Caco-2 (cell line): Measurements from ENCODE around the gene FRS2. TPM values are rescaled to one million over a fixed set of nuclear protein-coding genes. Genes with fewer than 3 reads are reported as not detected.

Experiments
- BruUV-seq: library from RNA; stranded (reverse); fragments of 400-500 nt; replicated peaks from 2 replicates; lab custom pipeline; 2021; lab: Mats Ljungman, UMichigan
- CTCF ChIA-PET: fragments of 300-600 bp; sonication (Branson Sonifier 250); formaldehyde crosslinking; loops from one replicate; lab custom pipeline; 2022; ENCODE audit warnings: antibody characterized with exemption; lab: Charles Lee
- POLR2A ChIA-PET: fragments of 300-600 bp; sonication (Branson Sonifier 250); formaldehyde crosslinking; loops from one replicate; lab custom pipeline; 2022; ENCODE audit warnings: antibody characterized with exemption; lab: Charles Lee
- DNase-seq, 2 experiments: peaks; one replicate each; pipeline versions ENCODE4 v3.0.0 to v3.0.0-alpha.2; 2020 to 2022
- H3K27me3 ChIP-seq: replicated peaks from 2 replicates; pipeline ENCODE4 v1.6.0; 2011; ENCODE audit warnings: low read length; ENCODE audit not compliant: control insufficient read depth, insufficient read depth
- H3K36me3 ChIP-seq: 2 replicates; pipeline ENCODE4 v1.5.1; 2011; ENCODE audit warnings: low read length; ENCODE audit not compliant: control insufficient read depth, insufficient read depth
- H3K4me1 ChIP-seq: fragments of 250-450 bp; sonication (Bioruptor Pico); 2 replicates; pipeline ENCODE4 v1.5.1; 2020; ENCODE audit warnings: mild to moderate bottlenecking
- H3K4me3 ChIP-seq: 2 replicates; pipeline ENCODE4 v1.5.1; 2011; ENCODE audit warnings: low read depth, mild to moderate bottlenecking, control low read depth, low read length
- H3K9me3 ChIP-seq: fragments of 250-450 bp; sonication (Bioruptor Pico); 2 replicates; pipeline ENCODE4 v1.5.1; 2020; ENCODE audit warnings: mild to moderate bottlenecking, moderate library complexity
- H3K27ac Mint-ChIP-seq: one replicate; pipeline ENCODE4 v1.8.0; 2022; ENCODE audit warnings: mixed read lengths; ENCODE audit not compliant: unreplicated experiment
- H3K27me3 Mint-ChIP-seq: one replicate; pipeline ENCODE4 v1.8.0; 2022; ENCODE audit warnings: mixed read lengths; ENCODE audit not compliant: insufficient read depth, unreplicated experiment
- H3K36me3 Mint-ChIP-seq: one replicate; pipeline ENCODE4 v1.8.0; 2022; ENCODE audit warnings: mild to moderate bottlenecking, mixed read lengths; ENCODE audit not compliant: insufficient read depth, unreplicated experiment
- H3K4me1 Mint-ChIP-seq: one replicate; pipeline ENCODE4 v1.8.0; 2022; ENCODE audit warnings: low read depth, mixed read lengths; ENCODE audit not compliant: unreplicated experiment
- H3K4me3 Mint-ChIP-seq: one replicate; pipeline ENCODE4 v1.8.0; 2022; ENCODE audit warnings: mild to moderate bottlenecking, moderate library complexity, mixed read lengths; ENCODE audit not compliant: unreplicated experiment
- H3K9me3 Mint-ChIP-seq: one replicate; pipeline ENCODE4 v1.8.0; 2022; ENCODE audit warnings: mixed read lengths; ENCODE audit not compliant: unreplicated experiment
- CTCF ChIP-seq, 2 experiments: fragments of 200-600 bp in 1 of 2; IDR thresholded peaks; 1 replicate in 1 of 2; 2 replicates in 1 of 2; pipeline versions ENCODE4 v1.5.1 to v1.8.0; 2011 to 2022; ENCODE audit warnings: antibody characterized with exemption in 1 of 2, control low read depth in 1 of 2, inconsistent platforms in 1 of 2, low read depth in 1 of 2, low read length in 1 of 2, mild to moderate bottlenecking in 1 of 2, moderate library complexity in 1 of 2; ENCODE audit not compliant: insufficient read depth in 1 of 2, severe bottlenecking in 1 of 2, unreplicated experiment in 1 of 2
- intact Hi-C: fragments of 100-400 bp; cut with micrococcal nuclease; formaldehyde crosslinking; loops from one replicate; pipeline ENCODE4 v1.10.0; 2022; ENCODE audit not compliant: unreplicated experiment
- total RNA-seq: library from RNA; stranded (reverse); gene quantifications from 2 replicates; pipeline ENCODE4 v1.2.3, GENCODE V29; 2022

FRS2 gene
- total RNA-seq, 1 experiment from 2014 or later: 82.3 TPM

- CTCF ChIA-PET: no interaction called here
- H3K9me3 Mint-ChIP-seq: peaks cover 17% of the 10 kb centered on the region
- H3K4me3 Mint-ChIP-seq: no peak overlapping the region
- no peaks in the 10 kb centered on the region for H3K27me3 Mint-ChIP-seq
- H3K9me3 ChIP-seq: no peaks in the 10 kb centered on the region
- POLR2A ChIA-PET: no interaction called here
- peaks cover 27% of the 10 kb centered on the region for H3K4me1 ChIP-seq
- no peak overlapping the region for H3K27ac Mint-ChIP-seq
- no peak for DNase-seq
- no peak for TF ChIP-seq CTCF (IDR thresholded peaks at IDR 0.05; ENCODE audit: insufficient read depth in 1 of 2, low read depth in 1 of 2, low read length in 1 of 2, severe bottlenecking in 1 of 2, unreplicated experiment in 1 of 2)
- BruUV-seq: no TSS peak
- no peaks in the 10 kb centered on the region for H3K36me3 Mint-ChIP-seq
- H3K27me3 ChIP-seq: no peaks in the 10 kb centered on the region
- no peak overlapping the region for H3K4me3 ChIP-seq
- intact Hi-C loops: no loop called here
- H3K4me1 Mint-ChIP-seq: peaks cover 33% of the 10 kb centered on the region
- no peaks in the 10 kb centered on the region for H3K36me3 ChIP-seq
Observed at GRCh38 chr12:69430942-69431590, 39.1 kb upstream of the FRS2 start.

- Histone ChIP-seq H3K36me3 (no peaks in the 10 kb centered on the region), H3K4me1 (peaks cover 21% of the 10 kb centered on the region), H3K27me3 (no peaks in the 10 kb centered on the region), H3K9me3 (no peaks in the 10 kb centered on the region), H3K4me3 (no peak overlapping the region)
- no peak for DNase-seq
- intact Hi-C loops: no loop called here
- no peak overlapping the region for H3K4me3 Mint-ChIP-seq
- TF ChIP-seq CTCF (IDR thresholded peaks at IDR 0.05; ENCODE audit: insufficient read depth in 1 of 2, low read depth in 1 of 2, low read length in 1 of 2, severe bottlenecking in 1 of 2, unreplicated experiment in 1 of 2): no peak
- peaks cover 33% of the 10 kb centered on the region for H3K4me1 Mint-ChIP-seq
- POLR2A ChIA-PET: no interaction called here
- no TSS peak for BruUV-seq
- peaks cover 17% of the 10 kb centered on the region for H3K9me3 Mint-ChIP-seq
- no peaks in the 10 kb centered on the region for H3K27me3 Mint-ChIP-seq
- CTCF ChIA-PET: no interaction called here
- H3K27ac Mint-ChIP-seq: no peak overlapping the region
- no peaks in the 10 kb centered on the region for H3K36me3 Mint-ChIP-seq
Observed at GRCh38 chr12:69431591-69432222, 38.5 kb upstream of the FRS2 start.

DNA sequence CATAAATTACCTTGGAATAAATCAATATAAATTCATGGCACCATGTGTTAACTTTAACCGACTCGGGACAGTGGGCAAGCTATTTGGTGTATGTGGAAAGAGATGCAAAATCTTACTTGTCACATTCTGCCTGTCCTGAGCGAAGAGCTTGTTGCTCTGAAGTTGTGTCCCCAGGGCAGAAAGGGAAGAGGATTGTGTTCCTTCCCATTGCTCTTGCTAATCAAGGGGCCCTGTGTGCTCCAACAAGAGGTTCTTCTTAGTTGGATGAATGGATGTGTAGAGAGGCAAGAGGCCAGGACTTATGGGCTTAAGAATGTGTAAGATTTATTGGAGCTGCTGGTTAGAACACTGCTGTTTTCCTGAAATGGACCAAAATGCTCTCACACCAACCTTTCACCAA is 36.5 kb upstream of the FRS2 start:
- Mint-ChIP-seq H3K27me3 (no peaks in the 10 kb centered on the region), H3K9me3 (peaks cover 17% of the 10 kb centered on the region), H3K27ac (no peak overlapping the region), H3K4me1 (peaks cover 28% of the 10 kb centered on the region), H3K36me3 (no peaks in the 10 kb centered on the region), H3K4me3 (no peak overlapping the region)
- Histone ChIP-seq H3K4me1 (peaks cover 12% of the 10 kb centered on the region), H3K27me3 (no peaks in the 10 kb centered on the region), H3K4me3 (no peak overlapping the region), H3K9me3 (no peaks in the 10 kb centered on the region), H3K36me3 (no peaks in the 10 kb centered on the region)
- ChIA-PET CTCF (no interaction called here), POLR2A (no interaction called here)
- no TSS peak for BruUV-seq
- intact Hi-C loops: no loop called here
- no peak for TF ChIP-seq CTCF (IDR thresholded peaks at IDR 0.05; ENCODE audit: insufficient read depth in 1 of 2, low read depth in 1 of 2, low read length in 1 of 2, severe bottlenecking in 1 of 2, unreplicated experiment in 1 of 2)
- no peak for DNase-seq
